HCT116 (cell line): ENCODE data around the gene PRDM11.

Experiments used
- EGR1 ChIP-seq: IDR thresholded peaks from 2 replicates; pipeline ENCODE4 v1.6.1; 2012; ENCODE audit warnings: low read depth
- EZH2phosphoT487 ChIP-seq: fragments of 200-600 bp; IDR thresholded peaks from 2 replicates; pipeline ENCODE4 v1.6.1; 2018; ENCODE audit warnings: antibody characterized with exemption, borderline replicate concordance
- RAD21 ChIP-seq: IDR thresholded peaks from 2 replicates; pipeline ENCODE4 v1.6.1; 2012; ENCODE audit warnings: low read depth, mild to moderate bottlenecking
- YY1 ChIP-seq: IDR thresholded peaks from 2 replicates; pipeline ENCODE4 v1.6.1; 2011; ENCODE audit warnings: low read length, low read depth, moderate library complexity, mild to moderate bottlenecking; ENCODE audit not compliant: insufficient replicate concordance; ENCODE audit errors: extremely low read depth
- ZBTB33 ChIP-seq: IDR thresholded peaks from 2 replicates; pipeline ENCODE4 v1.6.1; 2011; ENCODE audit warnings: mild to moderate bottlenecking, low read length, moderate library complexity; ENCODE audit not compliant: insufficient replicate concordance; ENCODE audit errors: extremely low read depth

GRCh38 chr11:45278714-45279113 is 132.3 kb downstream of the PRDM11 start:
- TF ChIP-seq EZH2phosphoT487 (no peak), YY1 (no peak), ZBTB33 (no peak), RAD21 (no peak), EGR1 (no peak)
